HepG2 (cell line): Measurements from ENCODE around the gene COQ4. TPM values are rescaled to one million over a fixed set of nuclear protein-coding genes. Genes with fewer than 3 reads are reported as not detected.
A peak's percentile ranks its signal among the peaks of the same experiment; 100 is the strongest.

ENCODE experiments used
- ATAC-seq: fragments of 200-7000 bp; cut with Tn5 transposase; 3 replicates; pipeline ENCODE4 v1.9.1; 2020; ENCODE audit warnings: mild to moderate bottlenecking, moderate library complexity
- BruUV-seq: library from RNA; stranded (reverse); fragments of 400-500 nt; replicated peaks from 2 replicates; lab custom pipeline; 2021; lab: Mats Ljungman, UMichigan
- CTCF ChIA-PET: fragments of 300-600 bp; formaldehyde crosslinking; extraction: SDS; loops from one replicate; lab custom pipeline; 2021; ENCODE audit warnings: low total read pairs, inconsistent platforms, low intra/inter-chr PET ratio; lab: Yijun Ruan, JAX
- POLR2A ChIA-PET: fragments of 350-600 bp; sonication (Branson Sonifier 250); formaldehyde crosslinking; loops from one replicate; lab custom pipeline; 2020; ENCODE audit warnings: antibody characterized with exemption, inconsistent platforms; lab: Yijun Ruan, JAX
- DNase-seq: peaks from one replicate; pipeline ENCODE4 v3.0.0-alpha.2; 2015; ENCODE audit warnings: low spot score
- FAIRE-seq: peaks from 3 replicates; lab custom pipeline; 2011; peaks lifted over from hg19 to GRCh38; lab: Jason Lieb, UNC
- H2AFZ ChIP-seq: one replicate; pipeline ENCODE4 v1.6.1; 2011; ENCODE audit warnings: low read length, inconsistent platforms
- H3K27ac ChIP-seq: fragments of 300-600 bp; 3 replicates; pipeline ENCODE4 v1.8.0; 2011; ENCODE audit warnings: mixed run types, mild to moderate bottlenecking, mixed read lengths, low read length, inconsistent platforms; ENCODE audit not compliant: insufficient read depth; ENCODE audit errors: extremely low read length
- H3K27me3 ChIP-seq, 2 experiments: fragments of 200-600 bp in 1 of 2; 2 replicates in 1 of 2; 3 replicates in 1 of 2; pipeline versions ENCODE4 v1.6.0 to v1.8.0; 2011; ENCODE audit warnings: low read length in 2 of 2, mild to moderate bottlenecking in 2 of 2, moderate library complexity in 2 of 2, inconsistent platforms in 1 of 2; ENCODE audit not compliant: insufficient read depth in 2 of 2, control insufficient read depth in 1 of 2
- H3K36me3 ChIP-seq, 2 experiments: fragments of 200-600 bp in 1 of 2; replicated peaks in 1 of 2; 2 replicates in 1 of 2; 3 replicates in 1 of 2; pipeline versions ENCODE4 v1.5.1 to v1.8.0; 2011; ENCODE audit warnings: low read length in 2 of 2, inconsistent platforms in 1 of 2; ENCODE audit not compliant: insufficient read depth in 2 of 2, control insufficient read depth in 1 of 2
- H3K4me1 ChIP-seq: 2 replicates; pipeline ENCODE4 v1.5.1; 2012; ENCODE audit warnings: low read length, inconsistent platforms; ENCODE audit not compliant: insufficient read depth
- H3K4me2 ChIP-seq: 2 replicates; pipeline ENCODE4 v1.6.0; 2011; ENCODE audit warnings: low read depth, low read length, inconsistent platforms
- H3K4me3 ChIP-seq, 3 experiments: fragments of 200-600 bp in 1 of 3; sonication (generic), shearing (Covaris generic) in 1 of 3; replicated peaks in 1 of 3; 2 replicates each; pipeline ENCODE4 v1.5.1; 2011 to 2016; ENCODE audit warnings: low read length in 3 of 3, inconsistent platforms in 2 of 3, low read depth in 2 of 3, mild to moderate bottlenecking in 2 of 3, control low read depth in 1 of 3, mixed read lengths in 1 of 3; ENCODE audit not compliant: insufficient read depth in 1 of 3
- H3K79me2 ChIP-seq: one replicate; pipeline ENCODE4 v1.6.1; 2011; ENCODE audit warnings: low read length, inconsistent platforms; ENCODE audit not compliant: insufficient read depth
- H3K9ac ChIP-seq: 2 replicates; pipeline ENCODE4 v1.6.0; 2011; ENCODE audit warnings: mild to moderate bottlenecking, low read depth, low read length, inconsistent platforms; ENCODE audit not compliant: insufficient read depth
- H3K9me3 ChIP-seq: 2 replicates; pipeline ENCODE4 v1.5.1; 2012; ENCODE audit warnings: mild to moderate bottlenecking, low read length
- H4K20me1 ChIP-seq: 2 replicates; pipeline ENCODE4 v1.6.0; 2011; ENCODE audit warnings: inconsistent platforms, mild to moderate bottlenecking, low read length, moderate library complexity; ENCODE audit not compliant: insufficient read depth
- AGO2 ChIP-seq: fragments of 200-400 bp; formaldehyde crosslinking; optimal IDR thresholded peaks from 2 replicates; pipeline ENCODE3; 2017; ENCODE audit warnings: mild to moderate bottlenecking, low read depth, low read length, moderate library complexity
- BATF2 ChIP-seq: sonication (generic); formaldehyde crosslinking; IDR thresholded peaks from 2 replicates; pipeline ENCODE4 v1.8.0; 2022; ENCODE audit warnings: mild to moderate bottlenecking, missing genetic modification reagents, moderate library complexity
- GATA4 ChIP-seq: sonication (generic); IDR thresholded peaks from 2 replicates; pipeline ENCODE4 v1.6.1; 2016; ENCODE audit warnings: antibody characterized with exemption, low read depth, borderline replicate concordance
- IRF9 ChIP-seq: sonication (generic); formaldehyde crosslinking; IDR thresholded peaks from 2 replicates; pipeline ENCODE4 v1.8.0; 2022; ENCODE audit warnings: missing genetic modification reagents, mild to moderate bottlenecking, borderline replicate concordance
- MLXIP ChIP-seq: sonication (generic); formaldehyde crosslinking; IDR thresholded peaks from 2 replicates; pipeline ENCODE4 v1.9.0; 2021; ENCODE audit warnings: missing genetic modification reagents, borderline replicate concordance
- PAXIP1 ChIP-seq: sonication (generic); formaldehyde crosslinking; conservative IDR thresholded peaks from 2 replicates; pipeline ENCODE4 v1.4.0; 2020; ENCODE audit warnings: mild to moderate bottlenecking, missing genetic modification reagents, moderate library complexity
- ZNF232 ChIP-seq: sonication (generic); formaldehyde crosslinking; IDR thresholded peaks from 2 replicates; pipeline ENCODE4 v1.4.0; 2020; ENCODE audit warnings: missing genetic modification reagents, borderline replicate concordance
- ZNF275 ChIP-seq: sonication (generic); formaldehyde crosslinking; IDR thresholded peaks from 2 replicates; pipeline ENCODE4 v1.8.0; 2022; ENCODE audit warnings: missing genetic modification reagents, mild to moderate bottlenecking, inconsistent platforms, borderline replicate concordance
- ZNF513 ChIP-seq: sonication (generic); formaldehyde crosslinking; conservative IDR thresholded peaks from 2 replicates; pipeline ENCODE4 v1.5.0; 2020; ENCODE audit warnings: missing genetic modification reagents
- WGBS: methylation state at CpG from one replicate; pipeline ENCODE4 v1.1.6; 2017; ENCODE audit warnings: low lambda C conversion rate; 5-methylcytosine and 5-hydroxymethylcytosine counted together
- in situ Hi-C: cut with HindIII; loops from 2 replicates; pipeline ENCODE4 v1.10.0; 2017; ENCODE audit warnings: low pct_unique_long_range_greater_than_20kb; ENCODE audit not compliant: extremely low pct_ligation_motif_present
- intact Hi-C: fragments of 100-400 bp; cut with micrococcal nuclease; formaldehyde crosslinking; loops from one replicate; pipeline ENCODE4 v1.10.0; 2022; ENCODE audit not compliant: unreplicated experiment
- polyA plus RNA-seq, 8 experiments: library from polyadenylated mRNA; depleted of rRNA in 3 of 8; stranded (reverse) in 7 of 8; unstranded in 1 of 8; fragments of >200 nt; fragmentation: Illumina TruSeq in 4 of 8; extraction: Trizol in 4 of 8; gene quantifications; 2 replicates each; pipeline versions ENCODE4 v1.2.1 to v1.2.3, GENCODE V29; 2011 to 2016; ENCODE audit warnings: low read depth in 4 of 8, missing spikeins in 1 of 8, mixed read lengths in 1 of 8; ENCODE audit not compliant: insufficient read depth in 1 of 8
- total RNA-seq, 5 experiments: library from RNA; depleted of rRNA; stranded (reverse); fragments of >200 nt; fragmentation: Illumina TruSeq; extraction: Trizol; gene quantifications; 2 replicates each; pipeline ENCODE4 v1.2.3, GENCODE V29; 2016; ENCODE audit warnings: low read depth in 1 of 5

The COQ4 gene
- total and polyA plus RNA-seq, 2 of the 13 experiments (the other 11 are each of a cell fraction or from before 2014, with no cell fraction given): 26.1 to 36.0 TPM

- no peaks in the 10 kb centered on the region for H4K20me1 ChIP-seq
- peaks cover 19% of the 10 kb centered on the region for H3K4me1 ChIP-seq
- H3K27ac ChIP-seq: peak overlapping the region; percentile 68
- no peaks in the 10 kb centered on the region for H3K27me3 ChIP-seq
- peaks cover 10 to 24% of the 10 kb centered on the region in 2 experiments; a peak in 4 of 5 replicates for H3K36me3 ChIP-seq
- in situ Hi-C loops (loop anchor here (5.0 kb wide), 1 partner anchor 44 kb away; no protein-coding TSS in a partner anchor), intact Hi-C loops (loop anchor here (1.0 to 2.0 kb wide), 2 partner anchors 18 to 46 kb away; partner anchors contain the start of genes COQ4 and TRUB2)
- BruUV-seq: no TSS peak
- ATAC-seq: peak; percentile 72
- H3K4me2 ChIP-seq: peak overlapping the region; percentile 99
- ChIA-PET POLR2A (interaction anchor here (0.9 to 1.8 kb wide), 12 partner anchors 10 to 80 kb away, joined by 3 to 14 read pairs (median 4); partner anchors contain the start of genes CERCAM, GOLGA2, SWI5 and URM1), CTCF (interaction anchor here (3.3 kb wide), 1 partner anchor 45 kb away, joined by 29 read pairs; no protein-coding TSS in a partner anchor)
- H3K79me2 ChIP-seq: no peaks in the 10 kb centered on the region
- peak overlapping the region; percentile 76 for H3K9ac ChIP-seq
- peak overlapping the region; percentile 7 for H2AFZ ChIP-seq
- FAIRE-seq: no peak
- H3K4me3 ChIP-seq: peak overlapping the region; percentile 85 to 95 (median 87)
- 0% methylated on average over 17 of the region's 48 CpGs for WGBS
- H3K9me3 ChIP-seq: no peaks in the 10 kb centered on the region
- DNase-seq: peak; percentile 11
- TF ChIP-seq BATF2 (CRISPR knock-in tag) (0 out of 2 replicates have a peak, but pooled peaks have one; percentile 14), AGO2 (peak; percentile 27), ZNF232 (CRISPR knock-in tag) (no peak), MLXIP (CRISPR knock-in tag) (no peak), PAXIP1 (CRISPR knock-in tag) (0 out of 2 replicates have a peak, but pooled peaks have one; percentile 17), ZNF513 (CRISPR knock-in tag) (no peak), IRF9 (CRISPR knock-in tag) (0 out of 2 replicates have a peak, but pooled peaks have one; percentile 12), ZNF275 (CRISPR knock-in tag) (0 out of 2 replicates have a peak, but pooled peaks have one; percentile 57), GATA4 (no peak)
These were observed 18.2 kb downstream of the COQ4 start for GRCh38 chr9:128340691-128341434.
